ENCODE data around the gene GRIK4.

Gene GRIK4

GRCh38 chr11:120645639-120646038 lies 134.1 kb downstream of the GRIK4 start:
- no peak for DNase-seq

- no peak for DNase-seq
Measured at GRCh38 chr11:120646206-120646605, 134.7 kb downstream of the GRIK4 start.

DNA sequence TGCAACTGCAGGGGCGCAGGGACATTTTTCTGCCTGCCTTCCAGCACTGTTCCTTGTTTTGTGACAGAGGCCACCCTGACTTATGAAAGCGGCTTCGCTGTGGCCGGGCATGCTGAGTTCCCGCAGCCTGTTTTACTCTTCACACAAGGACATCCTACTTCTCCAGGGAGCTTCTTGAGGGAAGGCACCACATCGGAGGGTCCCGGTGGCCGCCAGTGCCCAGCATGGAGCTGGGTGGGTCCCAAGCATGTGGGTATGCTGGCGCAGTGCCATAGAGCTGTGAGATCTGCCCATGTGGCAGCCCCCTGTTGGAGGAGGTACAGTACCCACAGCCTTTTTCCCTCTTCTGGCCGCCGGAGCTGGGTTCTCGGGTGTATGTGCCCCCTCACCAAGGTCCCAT lies 136.1 kb downstream of the GRIK4 start:
- DNase-seq: no peak

GRCh38 chr11:120648771-120649170 lies 137.2 kb downstream of the GRIK4 start:
- DNase-seq: no peak

- no peak for DNase-seq
Measured at GRCh38 chr11:120649316-120649715, 137.8 kb downstream of the GRIK4 start.

DNA sequence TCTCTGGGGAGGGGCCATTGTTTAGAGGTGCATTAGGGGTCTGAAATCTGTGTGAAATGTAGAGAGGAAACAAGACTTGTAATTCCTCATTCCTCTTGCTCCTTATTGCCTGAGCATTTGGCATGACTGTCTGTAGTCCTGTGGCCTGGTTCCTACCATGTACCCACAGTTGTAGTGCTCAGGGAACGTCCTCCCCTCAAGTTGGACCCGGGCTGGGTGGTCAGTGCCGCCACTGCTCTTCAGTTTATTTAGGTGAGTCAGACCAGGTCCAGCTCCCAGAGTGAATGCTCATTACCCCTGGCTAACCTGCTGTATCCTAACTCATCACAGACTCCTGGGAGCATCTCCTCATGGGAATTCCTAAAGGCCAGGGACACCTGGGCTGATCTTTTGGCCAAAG lies 139.8 kb downstream of the GRIK4 start:
- no peak for DNase-seq

DNA sequence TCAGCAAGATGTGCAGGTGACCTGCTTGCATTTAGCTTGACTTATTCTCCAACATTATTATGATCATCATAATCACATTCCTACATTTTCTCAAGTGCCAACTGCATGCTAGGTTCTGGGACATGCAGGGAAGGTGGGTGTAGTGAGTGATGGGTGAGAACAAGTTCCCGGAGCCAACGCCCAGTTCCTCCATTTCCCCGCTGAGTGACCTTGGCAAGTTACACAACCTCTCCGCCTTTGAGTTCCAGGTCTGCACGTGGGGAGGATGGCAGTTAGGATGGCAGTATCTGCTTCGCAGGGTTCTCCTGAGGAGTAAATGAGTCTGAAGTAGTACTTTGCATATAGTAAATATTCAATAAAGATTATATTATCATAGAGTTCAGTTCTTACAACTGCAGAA lies 140.3 kb downstream of the GRIK4 start:
- DNase-seq: no peak

- no peak for DNase-seq
Measured at GRCh38 chr11:120652705-120653335, 141.3 kb downstream of the GRIK4 start.

GRCh38 chr11:120655589-120655988 lies 144.0 kb downstream of the GRIK4 start:
- DNase-seq: no peak

GRCh38 chr11:120657306-120658070 lies 145.9 kb downstream of the GRIK4 start:
- DNase-seq: no peak

GRCh38 chr11:120658071-120658423 lies 146.5 kb downstream of the GRIK4 start:
- DNase-seq: no peak

GRCh38 chr11:120659076-120659475 lies 147.5 kb downstream of the GRIK4 start:
- no peak for DNase-seq

DNA sequence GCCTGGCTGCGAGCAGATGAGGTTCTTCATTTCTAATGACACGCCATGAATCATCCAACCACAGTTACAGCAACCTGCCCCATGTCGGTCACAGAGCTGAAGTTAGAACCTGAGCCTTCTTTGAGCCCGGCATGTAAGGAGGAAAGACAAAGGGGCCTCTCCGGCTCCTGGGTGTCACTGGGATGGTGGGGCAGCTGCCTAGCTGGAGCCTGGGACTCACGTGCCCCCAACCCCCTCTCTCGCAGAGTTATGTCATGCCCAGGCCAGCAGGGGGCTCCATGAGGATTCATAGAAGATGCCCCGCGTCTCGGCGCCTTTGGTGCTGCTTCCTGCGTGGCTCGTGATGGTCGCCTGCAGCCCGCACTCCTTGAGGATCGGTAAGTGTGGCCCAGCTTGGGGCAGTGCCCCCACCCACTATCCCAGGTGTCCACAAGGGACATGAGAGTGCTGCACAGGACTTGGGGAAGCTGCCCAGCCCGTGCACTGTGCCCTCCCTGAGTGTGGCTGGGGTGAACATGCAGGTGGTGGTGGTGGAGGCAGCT lies 148.5 kb downstream of the GRIK4 start:
- DNase-seq: no peak

GRCh38 chr11:120662071-120662676 lies 150.6 kb downstream of the GRIK4 start:
- DNase-seq: no peak

DNA sequence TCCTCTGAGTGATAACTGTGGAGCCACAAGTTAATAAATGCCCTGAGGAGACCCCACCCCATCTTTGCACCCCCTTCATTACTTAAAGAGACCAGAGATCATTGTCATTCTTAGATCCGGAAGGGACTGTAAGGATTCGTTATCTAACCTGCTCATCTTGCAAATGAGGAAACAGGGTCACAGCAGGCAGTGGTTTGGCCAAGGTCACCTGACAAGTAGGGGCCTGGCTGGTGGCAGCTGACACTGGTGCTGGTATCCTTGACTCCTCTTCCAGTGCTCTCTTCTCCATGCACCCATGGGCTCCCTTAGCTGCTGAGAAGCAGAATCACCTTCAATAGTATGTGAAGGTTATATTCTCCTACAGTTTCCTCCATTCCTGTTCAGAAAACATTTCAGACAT lies 151.6 kb downstream of the GRIK4 start:
- no peak for DNase-seq

DNA sequence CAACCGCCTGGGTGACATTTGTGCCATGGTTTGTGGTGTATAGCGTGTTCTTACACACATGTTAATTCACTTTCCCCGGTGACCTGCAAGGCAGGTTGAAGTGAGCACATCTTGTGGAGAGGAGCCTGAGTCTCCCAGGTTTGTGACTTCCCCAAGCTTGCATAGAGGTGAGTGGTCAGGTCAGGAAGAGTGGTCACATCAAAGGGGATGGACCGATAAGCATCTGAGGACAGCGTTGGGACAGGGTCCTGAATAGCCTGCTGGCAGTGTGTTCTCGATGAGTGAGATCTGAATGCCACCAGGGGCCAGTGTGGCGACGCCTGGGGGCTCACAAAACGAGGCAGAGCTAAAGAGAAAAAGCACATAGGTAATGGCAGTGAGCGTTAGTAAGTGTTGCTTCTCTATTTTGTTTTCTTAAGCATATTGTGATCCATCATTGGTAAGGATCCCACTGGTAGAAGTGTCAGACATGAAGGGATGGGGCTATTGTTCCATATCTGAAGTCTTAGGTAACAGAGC lies 154.6 kb downstream of the GRIK4 start:
- no peak for DNase-seq

GRCh38 chr11:120667281-120667680 lies 155.7 kb downstream of the GRIK4 start:
- DNase-seq: no peak

DNA sequence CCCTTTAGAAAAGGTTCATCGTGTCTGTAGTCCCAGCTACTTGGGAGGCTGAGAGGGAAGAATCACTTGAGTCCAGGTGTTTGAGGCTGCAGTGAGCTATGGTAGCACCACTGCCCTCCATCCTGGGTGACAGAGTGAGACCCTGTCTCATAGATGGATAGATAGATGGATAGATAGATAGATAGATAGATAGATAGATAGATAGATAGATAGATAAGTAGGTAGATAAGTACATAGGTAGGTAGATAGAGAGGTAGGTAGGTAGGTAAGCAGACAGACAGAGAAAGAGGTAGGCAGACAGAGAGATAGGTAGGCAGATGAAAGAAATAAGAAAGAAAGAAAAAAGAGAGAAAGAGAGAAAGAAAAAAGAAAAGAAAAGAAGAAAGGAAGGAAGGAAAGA lies 156.4 kb downstream of the GRIK4 start:
- DNase-seq: no peak

DNA sequence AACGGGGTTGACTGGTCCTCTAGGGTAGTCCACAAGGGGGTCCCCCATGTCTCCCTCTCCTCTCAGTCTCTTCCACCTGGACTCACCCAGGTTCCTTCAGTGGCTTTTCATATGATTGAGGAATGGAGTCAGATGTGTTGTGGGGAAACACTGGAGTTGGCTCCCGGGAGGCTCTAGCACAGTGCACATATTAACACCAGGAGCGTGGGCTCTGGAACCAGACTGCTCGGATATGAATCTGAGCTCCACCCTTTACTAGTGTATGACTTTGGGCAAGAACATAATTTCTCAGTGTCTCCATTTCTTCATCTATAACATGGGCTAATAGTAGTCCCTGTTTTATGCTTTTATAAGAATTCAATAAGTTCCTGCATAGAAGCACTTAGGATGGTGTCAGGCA lies 157.0 kb downstream of the GRIK4 start:
- no peak for DNase-seq

- no peak for DNase-seq
Measured at GRCh38 chr11:120674542-120674941, 163.0 kb downstream of the GRIK4 start.

- no peak for DNase-seq
Measured at GRCh38 chr11:120675171-120675570, 163.6 kb downstream of the GRIK4 start.

- no peak for DNase-seq
Measured at GRCh38 chr11:120676991-120677390, 165.4 kb downstream of the GRIK4 start.

DNA sequence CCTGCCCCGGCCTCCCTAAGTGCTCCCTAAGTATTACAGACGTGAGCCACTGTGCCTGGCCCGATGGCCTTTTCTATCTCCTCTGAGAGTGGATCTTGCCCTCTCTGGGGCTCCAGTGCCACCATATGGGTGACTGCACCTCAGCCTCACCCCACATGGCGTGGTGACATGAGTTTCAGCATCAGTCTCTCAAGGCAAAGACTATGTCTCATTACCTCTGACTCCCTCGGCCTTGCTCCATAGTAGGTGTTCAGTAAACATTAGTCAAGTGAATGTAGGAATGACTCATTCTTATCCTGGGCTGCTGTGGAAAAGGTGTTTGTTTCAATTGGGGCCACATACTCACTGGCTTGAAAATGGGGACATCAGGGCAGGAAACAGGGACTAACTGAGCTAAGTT lies 168.8 kb downstream of the GRIK4 start:
- DNase-seq: no peak
